ENCODE data around the gene SDR9C7. TPM values are rescaled to one million over a fixed set of nuclear protein-coding genes. Genes with fewer than 3 reads are reported as not detected.

SDR9C7 gene
- total RNA-seq, 4 donors from 2014 or later: not detected

DNA sequence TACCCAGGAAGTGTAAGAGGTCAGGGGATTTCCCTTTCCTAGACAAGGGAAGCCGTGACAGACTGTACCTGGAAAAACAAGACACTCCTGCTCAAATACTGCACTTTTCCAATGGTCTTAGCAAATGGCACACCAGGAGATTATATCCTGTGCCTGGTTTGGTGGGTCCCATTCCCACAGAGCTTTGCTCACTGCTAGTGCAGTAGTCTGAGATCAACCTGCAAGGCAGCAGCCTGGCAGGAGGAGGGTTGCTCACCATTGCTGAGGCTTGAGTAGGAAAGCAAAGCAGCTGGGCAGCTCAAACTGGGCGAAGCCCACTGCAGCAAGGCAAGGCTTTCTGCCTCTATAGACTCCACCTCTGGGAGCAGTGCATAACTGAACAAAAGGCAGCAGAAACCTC is 24.2 kb upstream of the SDR9C7 start:
- WGBS, 2 donors: 69 to 77% methylated on average over 2 of the region's 2 CpGs
- H3K27me3 ChIP-seq: no peaks in the 10 kb centered on the region
- H3K4me1 ChIP-seq: no peaks in the 10 kb centered on the region
- TF ChIP-seq POLR2A (IDR thresholded peaks at IDR 0.05): no peak
- no peak for TF ChIP-seq EP300 (IDR thresholded peaks at IDR 0.05)
- no peak for TF ChIP-seq CTCF (IDR thresholded peaks at IDR 0.05)
- no peak for DNase-seq (ENCODE audit: low spot score in 2 of 2)
- H3K27ac ChIP-seq: no peak overlapping the region
- peaks cover 0 to 11% (median 0%) of the 10 kb centered on the region in 3 donors for H3K36me3 ChIP-seq
- H3K9me3 ChIP-seq: peaks cover 0 to 31% (median 0%) of the 10 kb centered on the region in 4 donors
- no peak overlapping the region for H3K4me3 ChIP-seq

- no peaks in the 10 kb centered on the region for H3K27me3 ChIP-seq
- TF ChIP-seq EP300 (IDR thresholded peaks at IDR 0.05) (no peak), CTCF (IDR thresholded peaks at IDR 0.05) (no peak), POLR2A (IDR thresholded peaks at IDR 0.05) (no peak)
- H3K4me3 ChIP-seq: no peak within 1 kb of the TSS
- H3K27ac ChIP-seq: no peak within 1 kb of the TSS
- no peak for DNase-seq (ENCODE audit: low spot score in 2 of 2)
- 86 to 89% methylated on average over 10 of the region's 10 CpGs for WGBS, 2 donors
- peaks cover 0 to 11% (median 0%) of the 10 kb centered on the region in 3 donors for H3K36me3 ChIP-seq
- no peaks in the 10 kb centered on the region for H3K4me1 ChIP-seq
- H3K9me3 ChIP-seq: peaks cover 0 to 31% (median 0%) of the 10 kb centered on the region in 4 donors
Observed at GRCh38 chr12:56957229-56958052, 23.2 kb upstream of the SDR9C7 start, which contains the start of gene RDH16. Gene RDH16 (minus strand): TSS chr12:56957608. CDS start chr12:56957462, 146 bp downstream.

DNA sequence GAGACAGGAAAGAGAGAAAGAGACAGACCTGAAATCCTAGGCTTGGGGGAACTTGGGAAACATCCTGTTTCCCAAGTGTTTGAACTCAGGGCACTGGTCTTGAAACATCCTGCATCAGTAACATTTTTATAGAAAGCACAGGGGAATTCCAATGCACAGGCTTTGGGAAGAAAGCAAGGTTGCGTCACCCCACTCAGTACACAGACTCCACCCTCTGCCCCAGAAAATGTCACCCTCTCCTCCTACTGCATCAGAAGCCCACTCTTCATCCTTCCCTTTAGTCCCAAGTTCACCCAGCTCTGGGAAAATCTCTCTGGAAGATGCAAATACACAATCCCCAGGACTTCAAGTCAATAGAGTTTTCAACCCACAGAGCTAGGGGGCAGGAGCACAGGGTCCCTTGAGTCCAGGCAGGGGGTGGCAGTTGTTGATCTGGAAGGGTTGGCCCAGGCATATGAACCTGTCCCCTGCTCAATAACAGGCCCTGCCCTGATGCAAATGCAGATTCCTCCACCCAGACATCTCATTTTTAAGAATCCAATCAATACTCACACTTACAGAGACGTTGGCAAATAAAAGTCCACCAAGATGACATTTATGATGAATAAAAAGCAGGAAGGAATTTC is 21.5 kb upstream of the SDR9C7 start:
- TF ChIP-seq EP300 (IDR thresholded peaks at IDR 0.05) (no peak), CTCF (IDR thresholded peaks at IDR 0.05) (no peak), POLR2A (IDR thresholded peaks at IDR 0.05) (no peak)
- no peak overlapping the region for H3K4me3 ChIP-seq
- 61% methylated on average over 2 of the region's 2 CpGs for WGBS, 2 donors
- H3K36me3 ChIP-seq: peaks cover 0 to 26% (median 0%) of the 10 kb centered on the region in 3 donors
- H3K27me3 ChIP-seq: no peaks in the 10 kb centered on the region
- H3K27ac ChIP-seq: no peak overlapping the region
- no peak for DNase-seq (ENCODE audit: low spot score in 2 of 2)
- H3K9me3 ChIP-seq: peaks cover 0 to 22% (median 0%) of the 10 kb centered on the region in 4 donors
- no peaks in the 10 kb centered on the region for H3K4me1 ChIP-seq

DNA sequence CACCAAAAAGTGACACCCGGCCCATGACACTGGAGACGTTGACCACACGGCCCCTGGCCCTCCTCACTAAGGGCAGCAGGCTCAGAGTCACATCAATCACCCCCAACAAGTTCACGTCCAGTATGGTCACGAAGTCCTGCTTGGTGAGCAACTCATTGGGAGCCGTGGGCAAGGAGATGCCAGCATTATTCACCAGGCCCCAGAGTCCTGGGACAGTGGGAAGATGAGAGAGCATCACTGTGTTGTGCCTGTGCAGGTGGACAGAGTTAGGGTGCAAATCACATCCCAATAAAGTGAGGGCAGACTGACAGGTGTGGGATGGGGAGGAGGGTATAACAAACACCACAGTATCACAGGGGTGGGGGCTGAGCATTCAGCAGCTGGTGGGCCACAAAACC is 20.7 kb upstream of the SDR9C7 start:
- Histone ChIP-seq H3K9me3 (peaks cover 0 to 21% (median 0%) of the 10 kb centered on the region in 4 donors), H3K27me3 (no peaks in the 10 kb centered on the region), H3K4me3 (no peak overlapping the region), H3K4me1 (no peaks in the 10 kb centered on the region), H3K27ac (no peak overlapping the region), H3K36me3 (peaks cover 0 to 32% (median 0%) of the 10 kb centered on the region in 3 donors)
- TF ChIP-seq POLR2A (IDR thresholded peaks at IDR 0.05) (no peak), CTCF (IDR thresholded peaks at IDR 0.05) (no peak), EP300 (IDR thresholded peaks at IDR 0.05) (no peak)
- WGBS, 2 donors: 83 to 85% methylated on average over 5 to 6 of the region's 6 CpGs
- DNase-seq (ENCODE audit: low spot score in 2 of 2): no peak
